Raji (cell line): ENCODE measurements around the gene ASNSD1.

Experiments used
- POLR2A ChIP-seq: IDR thresholded peaks from 2 replicates; pipeline ENCODE4 v1.6.1; 2011; ENCODE audit warnings: low read depth, low read length, control low read depth; ENCODE audit not compliant: insufficient read depth

ASNSD1 gene

GRCh38 chr2:189673661-189674373, 12.6 kb downstream of the ASNSD1 start:
- no peak for TF ChIP-seq POLR2A

- TF ChIP-seq POLR2A = no peak
Observed at GRCh38 chr2:189674374-189675112, 13.3 kb downstream of the ASNSD1 start, which contains the start of gene ANKAR. Gene ANKAR, plus strand, starts transcription at chr2:189674670. Its CDS starts 1,821 bp downstream, at chr2:189676491.

GRCh38 chr2:189676471-189676870, 15.2 kb downstream of the ASNSD1 start:
- no peak for TF ChIP-seq POLR2A

- TF ChIP-seq POLR2A = no peak
Observed at GRCh38 chr2:189679226-189679625, 18.0 kb downstream of the ASNSD1 start.

GRCh38 chr2:189681203-189681602, 19.9 kb downstream of the ASNSD1 start:
- TF ChIP-seq POLR2A = no peak

GRCh38 chr2:189681903-189682302, 20.6 kb downstream of the ASNSD1 start:
- TF ChIP-seq POLR2A = no peak

- TF ChIP-seq POLR2A = no peak
Observed at GRCh38 chr2:189683348-189683747, 22.1 kb downstream of the ASNSD1 start.

GRCh38 chr2:189684811-189685210, 23.6 kb downstream of the ASNSD1 start:
- TF ChIP-seq POLR2A = no peak

GRCh38 chr2:189685540-189686229, 24.4 kb downstream of the ASNSD1 start:
- no peak for TF ChIP-seq POLR2A

GRCh38 chr2:189696223-189696622, 35.0 kb downstream of the ASNSD1 start:
- no peak for TF ChIP-seq POLR2A

- TF ChIP-seq POLR2A = no peak
Observed at GRCh38 chr2:189698020-189698887, 37.0 kb downstream of the ASNSD1 start.

- no peak for TF ChIP-seq POLR2A
Observed at GRCh38 chr2:189700681-189701080, 39.4 kb downstream of the ASNSD1 start.

GRCh38 chr2:189702071-189702470, 40.8 kb downstream of the ASNSD1 start:
- TF ChIP-seq POLR2A = no peak

GRCh38 chr2:189709501-189710221, 48.4 kb downstream of the ASNSD1 start:
- TF ChIP-seq POLR2A = no peak
